H1 (cell line): ENCODE measurements around the gene SPRING1. TPM values are rescaled to one million over a fixed set of nuclear protein-coding genes. Genes with fewer than 3 reads are reported as not detected.

Source experiments
- CTCF ChIA-PET: fragments of 300-600 bp; sonication (Branson Sonifier 250); formaldehyde crosslinking; loops from one replicate; lab custom pipeline; 2021; ENCODE audit not compliant: partially characterized antibody; lab: Charles Lee
- POLR2A ChIA-PET: fragments of 300-600 bp; sonication (Branson Sonifier 250); formaldehyde crosslinking; loops from one replicate; lab custom pipeline; 2021; ENCODE audit warnings: inconsistent platforms; ENCODE audit not compliant: partially characterized antibody; lab: Charles Lee
- DNase-seq, 2 experiments: peaks; one replicate each; pipeline versions ENCODE4 v3.0.0 to v3.0.0-alpha.2; 2010 to 2022; ENCODE audit warnings: low spot score in 2 of 2, low read depth in 1 of 2, mixed read lengths in 1 of 2
- FAIRE-seq: peaks from 2 replicates; lab custom pipeline; 2011; peaks lifted over from hg19 to GRCh38; lab: Jason Lieb, UNC
- H2AFZ ChIP-seq: 2 replicates; pipeline ENCODE4 v1.8.1; 2012; ENCODE audit warnings: low read length, inconsistent platforms
- H2AK5ac ChIP-seq: 2 replicates; pipeline ENCODE4 v1.6.1; 2013; ENCODE audit warnings: low read depth, low read length
- H2BK120ac ChIP-seq: replicated peaks from 2 replicates; pipeline ENCODE3; 2013; ENCODE audit warnings: low read depth, low read length, inconsistent platforms
- H2BK12ac ChIP-seq: 2 replicates; pipeline ENCODE4 v1.6.1; 2013; ENCODE audit warnings: low read depth, low read length
- H2BK15ac ChIP-seq: 2 replicates; pipeline ENCODE4 v1.6.1; 2013; ENCODE audit warnings: low read length
- H2BK20ac ChIP-seq: 2 replicates; pipeline ENCODE4 v1.6.1; 2013; ENCODE audit warnings: low read length
- H2BK5ac ChIP-seq: 2 replicates; pipeline ENCODE4 v1.6.1; 2013; ENCODE audit warnings: low read depth, low read length
- H3K14ac ChIP-seq: 2 replicates; pipeline ENCODE4 v1.6.1; 2013; ENCODE audit warnings: inconsistent platforms; ENCODE audit not compliant: insufficient read length
- H3K18ac ChIP-seq: 2 replicates; pipeline ENCODE4 v1.6.1; 2013; ENCODE audit warnings: low read length; ENCODE audit errors: extremely low read depth
- H3K23ac ChIP-seq: 2 replicates; pipeline ENCODE4 v1.6.1; 2013; ENCODE audit warnings: inconsistent platforms; ENCODE audit not compliant: insufficient read length
- H3K23me2 ChIP-seq: 2 replicates; pipeline ENCODE4 v1.6.1; 2013; ENCODE audit warnings: low read depth, low read length
- H3K27ac ChIP-seq: 2 replicates; pipeline ENCODE4 v1.6.1; 2011; ENCODE audit warnings: low read depth, low read length, inconsistent platforms
- H3K27me3 ChIP-seq, 4 experiments: replicated peaks in 1 of 4; 1 replicate in 1 of 4; 2 replicates in 3 of 4; pipeline versions ENCODE4 v1.6.1 to v1.8.1; 2011 to 2013; ENCODE audit warnings: low read length in 3 of 4, mild to moderate bottlenecking in 3 of 4, inconsistent platforms in 2 of 4, mixed read lengths in 2 of 4, moderate library complexity in 1 of 4; ENCODE audit not compliant: control insufficient read depth in 3 of 4, insufficient read depth in 3 of 4; ENCODE audit errors: extremely low read depth in 1 of 4
- H3K36me3 ChIP-seq, 4 experiments: 2 replicates each; pipeline versions ENCODE4 v1.6.1 to v1.8.1; 2011 to 2013; ENCODE audit warnings: mild to moderate bottlenecking in 4 of 4, low read length in 3 of 4, moderate library complexity in 2 of 4, control low read depth in 1 of 4, inconsistent platforms in 1 of 4; ENCODE audit not compliant: insufficient read depth in 4 of 4, control insufficient read depth in 2 of 4
- H3K4ac ChIP-seq: replicated peaks from 2 replicates; pipeline ENCODE3; 2013; ENCODE audit warnings: low read length, low read depth, mixed read lengths, inconsistent platforms; ENCODE audit not compliant: insufficient read length
- H3K4me1 ChIP-seq, 4 experiments: replicated peaks in 1 of 4; 1 replicate in 1 of 4; 2 replicates in 3 of 4; pipeline versions ENCODE4 v1.6.1 to v1.8.1; 2011 to 2013; ENCODE audit warnings: low read length in 3 of 4, inconsistent platforms in 2 of 4, mixed read lengths in 1 of 4; ENCODE audit not compliant: insufficient read depth in 4 of 4, control insufficient read depth in 3 of 4
- H3K4me2 ChIP-seq, 2 experiments: 2 replicates each; pipeline versions ENCODE4 v1.6.1 to v1.8.1; 2011 to 2013; ENCODE audit warnings: low read depth in 2 of 2, low read length in 2 of 2, control low read depth in 1 of 2, inconsistent platforms in 1 of 2, mild to moderate bottlenecking in 1 of 2; ENCODE audit not compliant: insufficient read depth in 1 of 2
- H3K4me3 ChIP-seq, 4 experiments: fragments of 200-600, 300-600 bp in 1 of 4; sonication (generic), shearing (Covaris generic), sonication (Bioruptor Twin) in 1 of 4; 2 replicates each; pipeline versions ENCODE4 v1.5.1 to v1.8.1; 2011 to 2016; ENCODE audit warnings: low read length in 4 of 4, low read depth in 3 of 4, control low read depth in 2 of 4, inconsistent platforms in 2 of 4, mild to moderate bottlenecking in 2 of 4, mixed read lengths in 1 of 4, moderate library complexity in 1 of 4; ENCODE audit not compliant: insufficient read depth in 2 of 4; ENCODE audit errors: extremely low read depth in 1 of 4
- H3K56ac ChIP-seq: replicated peaks from 2 replicates; pipeline ENCODE3; 2013; ENCODE audit warnings: low read depth, mild to moderate bottlenecking, mixed read lengths, low read length, inconsistent platforms; ENCODE audit not compliant: insufficient read length
- H3K79me1 ChIP-seq: 2 replicates; pipeline ENCODE4 v1.6.1; 2013; ENCODE audit warnings: low read depth, low read length, control low read depth
- H3K79me2 ChIP-seq, 2 experiments: 2 replicates each; pipeline versions ENCODE4 v1.6.1 to v1.8.1; 2012 to 2013; ENCODE audit warnings: low read length in 2 of 2, mild to moderate bottlenecking in 2 of 2, inconsistent platforms in 1 of 2; ENCODE audit not compliant: insufficient read depth in 2 of 2, control insufficient read depth in 1 of 2
- H3K9ac ChIP-seq, 4 experiments: replicated peaks in 1 of 4; 1 replicate in 1 of 4; 2 replicates in 3 of 4; pipeline versions ENCODE4 v1.6.1 to v1.8.1; 2011 to 2013; ENCODE audit warnings: low read depth in 3 of 4, low read length in 3 of 4, control low read depth in 2 of 4, mild to moderate bottlenecking in 2 of 4, moderate library complexity in 2 of 4, inconsistent platforms in 1 of 4; ENCODE audit errors: extremely low read depth in 1 of 4
- H3K9me3 ChIP-seq, 2 experiments: 2 replicates each; pipeline versions ENCODE4 v1.6.1 to v1.8.1; 2012 to 2013; ENCODE audit warnings: mild to moderate bottlenecking in 2 of 2, moderate library complexity in 2 of 2, control low read depth in 1 of 2, inconsistent platforms in 1 of 2, low read depth in 1 of 2, low read length in 1 of 2, mixed read lengths in 1 of 2; ENCODE audit not compliant: insufficient read depth in 2 of 2
- H4K20me1 ChIP-seq, 2 experiments: replicated peaks in 1 of 2; 2 replicates each; pipeline versions ENCODE3 to v1.8.1; 2011 to 2013; ENCODE audit warnings: inconsistent platforms in 2 of 2, low read length in 2 of 2, mild to moderate bottlenecking in 1 of 2; ENCODE audit not compliant: insufficient read depth in 2 of 2, control insufficient read depth in 1 of 2
- H4K5ac ChIP-seq: 2 replicates; pipeline ENCODE4 v1.6.1; 2013; ENCODE audit warnings: low read length, low read depth, mixed read lengths, inconsistent platforms; ENCODE audit not compliant: insufficient read length
- H4K8ac ChIP-seq: 2 replicates; pipeline ENCODE4 v1.8.0; 2013; ENCODE audit warnings: mild to moderate bottlenecking, moderate library complexity, low read length, inconsistent platforms; ENCODE audit not compliant: insufficient read depth; ENCODE audit errors: extremely low read depth
- H4K91ac ChIP-seq: replicated peaks from 2 replicates; pipeline ENCODE3; 2013; ENCODE audit warnings: low read length, mixed read lengths, inconsistent platforms; ENCODE audit not compliant: insufficient read length
- ASH2L ChIP-seq: fragments of 200-600, 300-600 bp; sonication (generic); IDR thresholded peaks from one replicate; pipeline ENCODE4 v1.7.1; 2017; ENCODE audit warnings: low read length
- BACH1 ChIP-seq: IDR thresholded peaks from 2 replicates; pipeline ENCODE4 v1.6.1; 2012; ENCODE audit warnings: low read length, improper control_type of control experiment
- BRCA1 ChIP-seq: IDR thresholded peaks from 2 replicates; pipeline ENCODE4 v1.6.1; 2012; ENCODE audit warnings: low read depth, low read length, improper control_type of control experiment
- EGR1 ChIP-seq: IDR thresholded peaks from 2 replicates; pipeline ENCODE4 v1.6.1; 2011; ENCODE audit warnings: low read depth, low read length, borderline replicate concordance
- FOSL1 ChIP-seq: IDR thresholded peaks from 2 replicates; pipeline ENCODE4 v1.6.1; 2011; ENCODE audit warnings: mild to moderate bottlenecking, low read depth, low read length, moderate library complexity; ENCODE audit not compliant: insufficient read depth
- GABPA ChIP-seq: IDR thresholded peaks from 2 replicates; pipeline ENCODE4 v1.6.1; 2011; ENCODE audit warnings: mild to moderate bottlenecking, low read length, moderate library complexity, borderline replicate concordance; ENCODE audit not compliant: insufficient read depth
- JUND ChIP-seq: IDR thresholded peaks from 2 replicates; pipeline ENCODE4 v1.6.1; 2011; ENCODE audit warnings: mild to moderate bottlenecking, improper control_type of control experiment, low read length
- KDM1A ChIP-seq: fragments of 200-600, 300-600 bp; sonication (generic); IDR thresholded peaks from 2 replicates; pipeline ENCODE4 v1.7.1; 2016; ENCODE audit warnings: mild to moderate bottlenecking, low read length, borderline replicate concordance
- MAX ChIP-seq: IDR thresholded peaks from 2 replicates; pipeline ENCODE4 v1.6.1; 2012; ENCODE audit warnings: inconsistent platforms
- NRF1 ChIP-seq: IDR thresholded peaks from 2 replicates; pipeline ENCODE4 v1.6.1; 2011; ENCODE audit warnings: mild to moderate bottlenecking, low read depth, low read length, improper control_type of control experiment
- POLR2A ChIP-seq, 2 experiments: IDR thresholded peaks; 1 replicate in 1 of 2; 2 replicates in 1 of 2; pipeline ENCODE4 v1.6.1; 2011; ENCODE audit warnings: low read depth in 2 of 2, low read length in 2 of 2, mild to moderate bottlenecking in 2 of 2; ENCODE audit errors: control extremely low read depth in 1 of 2
- SIRT6 ChIP-seq: IDR thresholded peaks from one replicate; pipeline ENCODE4 v1.7.1; 2012; ENCODE audit warnings: low read length, inconsistent platforms
- TAF1 ChIP-seq: IDR thresholded peaks from 2 replicates; pipeline ENCODE4 v1.6.1; 2011; ENCODE audit warnings: mild to moderate bottlenecking, low read depth, low read length
- TAF7 ChIP-seq: optimal IDR thresholded peaks from 2 replicates; pipeline ENCODE3; 2011; ENCODE audit warnings: low read depth, mild to moderate bottlenecking, inconsistent platforms, low read length, moderate library complexity, borderline replicate concordance
- WGBS, 2 experiments: shearing (Covaris generic) in 1 of 2; methylation state at CpG; one replicate each; pipeline versions ENCODE4 v1.1.6 to v1.1.7; 2013 to 2015; ENCODE audit warnings: low lambda C conversion rate in 2 of 2, mixed read lengths in 2 of 2, inconsistent platforms in 1 of 2, low coverage in 1 of 2, missing lambda C conversion rate in 1 of 2; ENCODE audit not compliant: insufficient replicate concordance in 2 of 2, insufficient coverage in 1 of 2, insufficient read length in 1 of 2; ENCODE audit errors: extremely low coverage in 1 of 2, missing lambda C conversion rate in 1 of 2; 5-methylcytosine and 5-hydroxymethylcytosine counted together
- polyA plus RNA-seq, 7 experiments: library from polyadenylated mRNA; depleted of rRNA in 3 of 7; stranded (reverse) in 5 of 7; unstranded in 2 of 7; fragments of >200 nt in 5 of 7; fragments of 200-250 nt in 2 of 7; gene quantifications; 1 replicate in 5 of 7; 2 replicates in 1 of 7; 4 replicates in 1 of 7; pipeline versions ENCODE4 v1.2.1 to v1.2.3, GENCODE V29; 2011 to 2013; ENCODE audit warnings: missing spikeins in 2 of 7, mixed read lengths in 2 of 7
- total RNA-seq: library from RNA; stranded (reverse); fragmentation: NEBNext Ultra II Directional; extraction: Animal tissue kit (Norgen Biotek cat#: 25700); gene quantifications from 2 replicates; pipeline ENCODE4 v1.2.1, GENCODE V29; 2021

Gene SPRING1
- total and polyA plus RNA-seq, 2 of the 8 experiments (the other 6 are each of a cell fraction or from before 2014, with no cell fraction given) = 14.3 to 46.5 TPM

- H3K4ac ChIP-seq = no peak overlapping the region
- H2AFZ ChIP-seq = no peak overlapping the region
- H3K23ac ChIP-seq = no peak overlapping the region
- no peak overlapping the region for H3K4me2 ChIP-seq
- H3K27ac ChIP-seq = no peak overlapping the region
- no peaks in the 10 kb centered on the region for H3K9me3 ChIP-seq
- no peak overlapping the region for H2BK20ac ChIP-seq
- no peak overlapping the region for H2BK5ac ChIP-seq
- FAIRE-seq = no peak
- H2AK5ac ChIP-seq = no peak overlapping the region
- H3K79me2 ChIP-seq = no peaks in the 10 kb centered on the region
- H3K4me1 ChIP-seq = peaks cover 0 to 7% (median 3%) of the 10 kb centered on the region in 4 experiments; a peak in 2 of 7 replicates
- POLR2A ChIA-PET = no interaction called here
- H4K20me1 ChIP-seq = peaks cover 2 to 3% of the 10 kb centered on the region in 2 experiments
- WGBS, 2 experiments = 92% methylated on average over 2 of the region's 2 CpGs; no CpG with 5 or more reads in 1 of the 2 experiments
- H3K27me3 ChIP-seq = no peaks in the 10 kb centered on the region; a peak in 1 of 7 replicates
- no peak overlapping the region for H2BK120ac ChIP-seq
- no peak overlapping the region for H2BK15ac ChIP-seq
- H3K23me2 ChIP-seq = no peaks in the 10 kb centered on the region
- no peak overlapping the region for H3K14ac ChIP-seq
- H2BK12ac ChIP-seq = no peak overlapping the region
- H3K36me3 ChIP-seq = peaks cover 6 to 22% (median 8%) of the 10 kb centered on the region in 4 experiments; a peak in 6 of 8 replicates
- no peak overlapping the region for H3K18ac ChIP-seq
- no peak overlapping the region for H4K91ac ChIP-seq
- H3K79me1 ChIP-seq = no peaks in the 10 kb centered on the region
- H3K4me3 ChIP-seq = no peak overlapping the region
- no peak overlapping the region for H3K56ac ChIP-seq
- CTCF ChIA-PET = interaction anchor here (1.2 kb wide), 2 partner anchors 10 to 150 kb away, joined by 4 read pairs; no protein-coding TSS in a partner anchor
- TF ChIP-seq MAX (no peak), SIRT6 (no peak), BACH1 (no peak), ASH2L (no peak), BRCA1 (no peak), FOSL1 (no peak), GABPA (no peak), TAF7 (no peak), EGR1 (no peak), NRF1 (no peak), JUND (no peak), POLR2A (IDR thresholded peaks at IDR 0.05; ENCODE audit: control extremely low read depth in 1 of 2, low read depth in 2 of 2, low read length in 2 of 2) (no peak), KDM1A (no peak), TAF1 (no peak)
- no peak for DNase-seq
- H4K8ac ChIP-seq = no peak overlapping the region
- H4K5ac ChIP-seq = no peak overlapping the region
- H3K9ac ChIP-seq = no peak overlapping the region
Measured at GRCh38 chr12:116713527-116713926, 24.3 kb downstream of the SPRING1 start.
